Brain microvascular endothelial cell (primary cell): Measurements from ENCODE around the gene GSX2.

Source experiments
- DNase-seq: peaks from one replicate; pipeline ENCODE4 v3.0.0-alpha.2; 2020
- H3K27ac ChIP-seq: fragments of 250-450 bp; sonication (Bioruptor Pico); 2 replicates; pipeline ENCODE4 v1.5.1; 2020; ENCODE audit warnings: mild to moderate bottlenecking, moderate library complexity
- H3K27me3 ChIP-seq: fragments of 250-450 bp; sonication (Bioruptor Pico); replicated peaks from 2 replicates; pipeline ENCODE4 v1.5.1; 2020; ENCODE audit warnings: mild to moderate bottlenecking
- H3K36me3 ChIP-seq: fragments of 250-450 bp; sonication (Bioruptor Pico); replicated peaks from 2 replicates; pipeline ENCODE4 v1.5.1; 2020; ENCODE audit warnings: mild to moderate bottlenecking
- H3K4me3 ChIP-seq: 2 replicates; pipeline ENCODE4 v1.5.1; 2011; ENCODE audit warnings: low read depth, mild to moderate bottlenecking, control low read depth, low read length, moderate library complexity
- CTCF ChIP-seq: IDR thresholded peaks from 2 replicates; pipeline ENCODE4 v1.5.1; 2011; ENCODE audit warnings: low read depth, mild to moderate bottlenecking, moderate library complexity, low read length, control low read depth, inconsistent platforms; ENCODE audit errors: missing control alignments
- in situ Hi-C: cut with HindIII; loops from 2 replicates; pipeline ENCODE4 v1.10.0; 2017; ENCODE audit warnings: low sequenced_read_pairs, low pct_ligation_motif_present

Gene GSX2

GRCh38 chr4:54085284-54085683 lies 14.7 kb upstream of the GSX2 start:
- no peaks in the 10 kb centered on the region for H3K27me3 ChIP-seq
- no peaks in the 10 kb centered on the region for H3K36me3 ChIP-seq
- no peak overlapping the region for H3K4me3 ChIP-seq
- TF ChIP-seq CTCF = no peak
- in situ Hi-C loops = no loop called here
- H3K27ac ChIP-seq = no peak overlapping the region
- DNase-seq = peak; percentile 94

- DNase-seq = no peak
- no peaks in the 10 kb centered on the region for H3K36me3 ChIP-seq
- no peak overlapping the region for H3K4me3 ChIP-seq
- no peak for TF ChIP-seq CTCF
- in situ Hi-C loops = no loop called here
- H3K27me3 ChIP-seq = peaks cover 16% of the 10 kb centered on the region
- H3K27ac ChIP-seq = no peak overlapping the region
Measured at GRCh38 chr4:54089875-54090274, 10.1 kb upstream of the GSX2 start.

DNA sequence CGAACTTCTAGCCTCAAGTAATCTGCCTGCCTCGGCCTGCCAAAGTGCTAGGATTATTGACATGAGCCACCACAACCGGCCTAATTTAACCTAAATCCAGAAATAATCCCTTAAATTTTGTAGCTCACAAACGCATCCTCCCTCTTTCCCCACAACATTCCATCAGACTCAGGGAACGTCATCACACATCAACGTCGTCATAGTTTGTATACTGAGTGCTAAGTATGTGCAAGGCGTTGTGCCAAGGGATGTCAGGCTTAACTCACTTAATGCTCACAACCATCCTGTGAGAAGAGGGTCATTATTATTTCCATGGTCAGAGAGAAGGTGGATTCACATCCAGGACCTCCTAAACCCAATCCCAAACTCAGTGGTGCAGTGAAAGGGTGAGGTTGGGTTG lies 9.6 kb upstream of the GSX2 start:
- in situ Hi-C loops = no loop called here
- H3K27me3 ChIP-seq = peaks cover 21% of the 10 kb centered on the region
- H3K4me3 ChIP-seq = no peak overlapping the region
- no peak for TF ChIP-seq CTCF
- H3K27ac ChIP-seq = no peak overlapping the region
- no peak for DNase-seq
- no peaks in the 10 kb centered on the region for H3K36me3 ChIP-seq

DNA sequence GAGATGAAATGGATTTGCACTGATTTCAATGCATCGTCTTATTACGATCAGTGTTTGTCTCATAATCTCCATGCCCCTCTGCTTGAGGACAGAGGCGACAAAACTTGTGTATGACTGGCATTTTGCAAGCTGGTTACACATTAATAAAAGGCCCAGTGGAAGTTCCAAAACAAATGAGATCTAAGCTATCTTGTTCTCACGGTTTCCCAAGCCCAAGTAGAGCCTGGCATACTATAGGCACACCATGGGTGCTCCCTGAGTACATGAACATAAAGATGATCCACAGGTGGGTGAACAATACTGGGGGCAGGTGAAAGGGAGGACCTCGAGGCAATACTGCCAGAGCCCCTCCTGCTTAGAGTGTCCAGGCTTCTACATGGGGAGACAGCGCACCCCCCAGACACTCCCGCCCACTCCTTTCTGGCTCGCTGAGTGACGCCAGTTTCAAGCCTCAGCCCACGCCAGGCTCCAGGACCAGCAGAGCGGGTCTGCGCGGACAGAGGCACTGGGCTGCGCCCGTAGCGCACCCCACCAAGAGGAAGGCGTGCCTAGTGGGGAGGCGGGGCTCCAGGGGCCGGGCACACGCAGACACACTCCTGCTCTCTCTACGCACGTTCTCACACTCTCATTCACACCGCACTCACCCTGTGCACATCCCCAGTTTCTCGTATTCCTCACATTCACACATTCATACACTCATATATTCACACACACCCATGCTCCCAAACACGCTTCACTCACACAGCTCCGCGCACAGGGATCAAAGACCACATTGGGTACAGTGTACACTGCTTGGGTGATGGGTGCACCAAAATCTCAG lies 8.9 kb upstream of the GSX2 start:
- Histone ChIP-seq H3K27ac (no peak overlapping the region), H3K4me3 (peak overlapping the region; percentile 64), H3K36me3 (no peaks in the 10 kb centered on the region), H3K27me3 (peaks cover 26% of the 10 kb centered on the region)
- no peak for TF ChIP-seq CTCF
- no peak for DNase-seq
- in situ Hi-C loops = no loop called here

DNA sequence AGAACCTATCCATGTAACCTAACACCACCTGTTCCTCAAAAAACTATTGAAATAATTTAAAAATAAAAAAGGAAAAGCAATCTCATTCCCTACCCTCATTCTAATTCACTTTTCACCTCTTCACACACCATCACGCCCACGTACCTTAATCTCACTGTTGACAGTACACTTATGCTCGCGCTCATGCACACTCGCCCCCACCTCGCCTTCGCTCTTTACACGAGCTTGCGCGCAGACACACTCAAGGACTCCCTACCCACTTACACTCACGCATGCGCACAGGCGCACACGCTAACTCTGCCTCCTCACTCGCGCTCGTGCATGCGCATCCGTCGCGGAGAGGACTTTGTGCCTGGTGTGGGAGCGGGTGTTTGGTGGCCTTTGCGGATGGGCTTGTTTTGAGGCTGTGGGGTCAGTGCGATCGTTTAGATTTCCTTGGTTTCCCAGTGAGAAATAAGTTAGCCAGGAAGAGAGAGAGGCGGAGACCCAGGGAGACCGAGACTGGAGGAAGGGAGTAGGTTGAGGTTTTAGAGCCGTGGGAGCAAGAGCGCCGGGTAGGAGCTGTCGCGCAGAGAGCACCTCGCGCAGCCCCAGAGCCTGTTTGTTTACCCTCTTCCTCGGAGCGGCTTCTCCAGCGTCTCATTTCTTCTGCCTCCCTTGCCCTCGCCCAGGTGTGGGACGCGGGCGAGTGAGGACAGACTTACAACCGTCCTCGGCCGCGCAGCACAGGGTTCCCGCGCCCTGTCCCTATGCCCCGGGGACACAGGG lies 8.1 kb upstream of the GSX2 start:
- Histone ChIP-seq H3K36me3 (no peaks in the 10 kb centered on the region), H3K4me3 (peak overlapping the region; percentile 64), H3K27ac (no peak overlapping the region), H3K27me3 (peaks cover 34% of the 10 kb centered on the region)
- in situ Hi-C loops = no loop called here
- no peak for TF ChIP-seq CTCF
- DNase-seq = no peak
